Gastrocnemius medialis (tissue), 4 donors: Measurements from ENCODE around the gene LAMA1. TPM values are rescaled to one million over a fixed set of nuclear protein-coding genes. Genes with fewer than 3 reads are reported as not detected.

Experiments
- ATAC-seq, 2 donors: fragments of 150-250 bp; one replicate each; pipeline ENCODE4 v1.9.1; 2016
- DNase-seq, 2 donors: peaks; one replicate each; pipeline ENCODE4 v3.0.0-alpha.2; 2019
- H3K27ac ChIP-seq, 4 donors: fragments of 200-600 bp; sonication (generic); 1 replicate in 1 of 4; 2 replicates in 3 of 4; pipeline ENCODE4 v1.5.1; 2016 to 2018; ENCODE audit warnings: mild to moderate bottlenecking in 2 of 4, moderate library complexity in 1 of 4
- H3K27me3 ChIP-seq, 3 donors: fragments of 200-600 bp; sonication (generic) in 2 of 3; 1 replicate in 1 of 3; 2 replicates in 2 of 3; pipeline versions ENCODE4 v1.5.1 to v1.6.0; 2016 to 2019; ENCODE audit warnings: mild to moderate bottlenecking in 1 of 3, moderate library complexity in 1 of 3
- H3K36me3 ChIP-seq, 2 donors: fragments of 200-600 bp; sonication (generic) in 1 of 2; one replicate each; pipeline ENCODE4 v1.5.1; 2017 to 2018
- H3K4me1 ChIP-seq, 2 donors: fragments of 200-600 bp; sonication (generic) in 1 of 2; one replicate each; pipeline ENCODE4 v1.5.1; 2016 to 2017; ENCODE audit warnings: mild to moderate bottlenecking in 2 of 2
- H3K4me3 ChIP-seq, 4 donors: fragments of 200-600 bp; sonication (generic) in 3 of 4; 1 replicate in 1 of 4; 2 replicates in 3 of 4; pipeline ENCODE4 v1.5.1; 2016 to 2019; ENCODE audit warnings: mild to moderate bottlenecking in 2 of 4
- H3K9me3 ChIP-seq, 3 donors: fragments of 200-600 bp; sonication (generic) in 2 of 3; 1 replicate in 1 of 3; 2 replicates in 2 of 3; pipeline ENCODE4 v1.5.1; 2016 to 2019
- POLR2A ChIP-seq, 2 donors: fragments of 450-650 bp; IDR thresholded peaks; one replicate each; pipeline ENCODE4 v1.6.1; 2017; ENCODE audit warnings: antibody characterized with exemption in 2 of 2, mild to moderate bottlenecking in 2 of 2, moderate library complexity in 2 of 2
- in situ Hi-C, 4 donors: fragments of 200-750 bp; cut with MboI; loops; one replicate each; pipeline versions ENCODE4 v1.15.0 to v1.8.0; 2017; ENCODE audit warnings: low sequenced_read_pairs in 4 of 4
- intact Hi-C: fragments of 100-400 bp; cut with DNase I; formaldehyde crosslinking; loops from one replicate; pipeline ENCODE4 v1.15.1; 2023; ENCODE audit warnings: low total_unique reads
- total RNA-seq, 4 donors: library from RNA; depleted of rRNA; stranded (reverse); fragments of >200 nt; gene quantifications; one replicate each; pipeline versions ENCODE4 v1.1.0 to v1.2.3, GENCODE V29; 2016
- TF ChIP-seq, protein P1 (sequence below), 5 experiments: fragments of 450-650 bp in 3 of 5; fragments of 200-600 bp in 2 of 5; sonication (generic) in 2 of 5; IDR thresholded peaks in 4 of 5; conservative IDR thresholded peaks in 1 of 5; 1 replicate in 4 of 5; 2 replicates in 1 of 5; pipeline ENCODE4 v1.5.1; 2016 to 2019; ENCODE audit warnings: antibody characterized with exemption in 5 of 5, mild to moderate bottlenecking in 3 of 5, moderate library complexity in 3 of 5

The LAMA1 gene
- total RNA-seq, 4 donors from 2014 or later: 0.05 to 0.44 (median 0.09) TPM

GRCh38 chr18:6949800-6950586, 167.6 kb downstream of the LAMA1 start:
- in situ Hi-C loops (loop anchor here in 1 of 4 donors (10.0 kb wide), 1 partner anchor 55 kb away; no protein-coding TSS in a partner anchor), intact Hi-C loops (no loop called here)
- Histone ChIP-seq H3K9me3 (no peaks in the 10 kb centered on the region), H3K36me3 (no peaks in the 10 kb centered on the region), H3K27me3 (no peaks in the 10 kb centered on the region), H3K4me3 (no peak overlapping the region), H3K27ac (no peak overlapping the region), H3K4me1 (no peaks in the 10 kb centered on the region)
- DNase-seq: no peak
- no peak for TF ChIP-seq POLR2A (IDR thresholded peaks at IDR 0.05)
- TF ChIP-seq, protein P1, sequence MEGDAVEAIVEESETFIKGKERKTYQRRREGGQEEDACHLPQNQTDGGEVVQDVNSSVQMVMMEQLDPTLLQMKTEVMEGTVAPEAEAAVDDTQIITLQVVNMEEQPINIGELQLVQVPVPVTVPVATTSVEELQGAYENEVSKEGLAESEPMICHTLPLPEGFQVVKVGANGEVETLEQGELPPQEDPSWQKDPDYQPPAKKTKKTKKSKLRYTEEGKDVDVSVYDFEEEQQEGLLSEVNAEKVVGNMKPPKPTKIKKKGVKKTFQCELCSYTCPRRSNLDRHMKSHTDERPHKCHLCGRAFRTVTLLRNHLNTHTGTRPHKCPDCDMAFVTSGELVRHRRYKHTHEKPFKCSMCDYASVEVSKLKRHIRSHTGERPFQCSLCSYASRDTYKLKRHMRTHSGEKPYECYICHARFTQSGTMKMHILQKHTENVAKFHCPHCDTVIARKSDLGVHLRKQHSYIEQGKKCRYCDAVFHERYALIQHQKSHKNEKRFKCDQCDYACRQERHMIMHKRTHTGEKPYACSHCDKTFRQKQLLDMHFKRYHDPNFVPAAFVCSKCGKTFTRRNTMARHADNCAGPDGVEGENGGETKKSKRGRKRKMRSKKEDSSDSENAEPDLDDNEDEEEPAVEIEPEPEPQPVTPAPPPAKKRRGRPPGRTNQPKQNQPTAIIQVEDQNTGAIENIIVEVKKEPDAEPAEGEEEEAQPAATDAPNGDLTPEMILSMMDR (IDR thresholded peaks at IDR 0.05 in 4 of 5, conservative IDR thresholded peaks at IDR 0.05 in 1 of 5): no peak
- ATAC-seq: no peak

DNA sequence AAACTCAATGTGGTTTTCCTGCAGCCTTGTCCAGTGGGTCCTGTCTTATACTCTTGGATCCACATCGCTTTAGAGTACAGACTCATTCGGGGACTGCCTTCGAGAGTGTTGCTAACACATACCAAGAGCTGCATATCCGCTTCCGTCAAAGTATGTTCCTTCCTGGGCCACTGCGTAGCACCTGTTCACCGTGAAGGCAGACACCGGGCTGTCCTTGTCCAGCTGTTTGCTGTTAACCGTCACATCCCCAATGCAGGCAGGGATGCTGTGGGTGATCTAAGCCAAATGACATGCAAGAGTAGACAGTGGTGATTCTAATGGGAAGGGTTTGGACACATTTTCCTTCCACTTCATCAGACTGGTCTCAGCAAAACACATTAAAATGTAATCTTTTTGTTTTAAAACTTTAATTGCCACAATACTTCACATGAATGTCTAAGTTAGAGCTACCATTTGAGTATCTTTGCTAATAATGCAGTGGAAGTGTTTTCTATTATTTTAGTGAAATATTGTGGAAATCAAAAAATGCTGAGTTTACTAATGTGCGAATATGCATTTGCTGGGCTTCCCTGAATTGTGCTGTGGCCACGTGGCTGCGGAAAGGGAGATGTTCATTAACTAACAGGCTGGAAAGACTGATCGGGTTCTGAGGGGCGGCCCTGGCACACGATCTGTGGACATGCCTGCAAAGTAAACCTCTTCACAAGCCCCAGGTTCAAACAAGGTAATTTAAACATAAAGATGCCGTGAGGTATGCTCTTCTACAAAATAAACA, 169.1 kb downstream of the LAMA1 start:
- Histone ChIP-seq H3K36me3 (no peaks in the 10 kb centered on the region), H3K4me3 (no peak overlapping the region), H3K27me3 (no peaks in the 10 kb centered on the region), H3K27ac (no peak overlapping the region), H3K9me3 (no peaks in the 10 kb centered on the region), H3K4me1 (no peaks in the 10 kb centered on the region)
- in situ Hi-C loops (loop anchor here in 1 of 4 donors (10.0 kb wide), 1 partner anchor 56 kb away; no protein-coding TSS in a partner anchor), intact Hi-C loops (no loop called here)
- ATAC-seq: no peak
- no peak for DNase-seq
- TF ChIP-seq POLR2A (IDR thresholded peaks at IDR 0.05): no peak
- TF ChIP-seq, protein P1 (IDR thresholded peaks at IDR 0.05 in 4 of 5, conservative IDR thresholded peaks at IDR 0.05 in 1 of 5): no peak

DNA sequence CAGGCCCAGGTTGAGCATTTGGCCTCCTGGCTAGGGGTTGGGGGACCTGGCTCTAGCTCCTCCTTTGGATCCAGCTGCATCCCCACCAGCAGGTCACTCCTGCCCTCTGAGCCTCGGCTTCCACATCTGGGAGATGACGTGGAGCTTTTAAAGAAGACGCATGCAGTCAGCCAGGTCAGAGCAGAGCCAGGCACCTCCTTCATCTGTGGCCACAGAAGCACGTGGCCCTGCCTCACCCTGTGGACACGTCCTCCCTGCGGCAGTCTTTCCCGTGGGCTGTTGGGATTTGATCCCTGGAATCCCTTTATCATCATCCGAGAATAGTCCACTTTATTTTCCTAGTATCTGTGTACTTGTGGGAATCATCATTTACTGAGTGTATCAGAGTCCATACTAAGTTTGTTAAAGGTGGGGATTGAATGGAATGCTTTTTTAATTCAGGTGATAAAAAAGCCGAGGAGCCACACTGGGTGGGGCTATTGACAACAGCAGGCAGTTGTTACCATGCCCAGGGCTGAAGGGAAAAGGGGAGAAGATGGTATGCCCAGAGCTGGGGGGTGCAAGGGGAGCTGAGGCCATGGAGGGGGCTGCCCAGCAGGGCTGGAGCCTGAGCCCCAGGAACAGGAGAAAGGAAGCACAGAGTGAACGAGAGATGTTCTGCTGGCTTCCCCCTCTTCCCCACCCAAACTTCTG, 170.1 kb downstream of the LAMA1 start:
- intact Hi-C loops (no loop called here), in situ Hi-C loops (loop anchor here in 1 of 4 donors (10.0 kb wide), 1 partner anchor 57 kb away; no protein-coding TSS in a partner anchor)
- ATAC-seq: no peak
- Histone ChIP-seq H3K4me1 (no peaks in the 10 kb centered on the region), H3K27ac (no peak overlapping the region), H3K36me3 (no peaks in the 10 kb centered on the region), H3K4me3 (no peak overlapping the region), H3K27me3 (no peaks in the 10 kb centered on the region), H3K9me3 (no peaks in the 10 kb centered on the region)
- no peak for DNase-seq
- TF ChIP-seq, protein P1 (IDR thresholded peaks at IDR 0.05 in 4 of 5, conservative IDR thresholded peaks at IDR 0.05 in 1 of 5): no peak
- no peak for TF ChIP-seq POLR2A (IDR thresholded peaks at IDR 0.05)

DNA sequence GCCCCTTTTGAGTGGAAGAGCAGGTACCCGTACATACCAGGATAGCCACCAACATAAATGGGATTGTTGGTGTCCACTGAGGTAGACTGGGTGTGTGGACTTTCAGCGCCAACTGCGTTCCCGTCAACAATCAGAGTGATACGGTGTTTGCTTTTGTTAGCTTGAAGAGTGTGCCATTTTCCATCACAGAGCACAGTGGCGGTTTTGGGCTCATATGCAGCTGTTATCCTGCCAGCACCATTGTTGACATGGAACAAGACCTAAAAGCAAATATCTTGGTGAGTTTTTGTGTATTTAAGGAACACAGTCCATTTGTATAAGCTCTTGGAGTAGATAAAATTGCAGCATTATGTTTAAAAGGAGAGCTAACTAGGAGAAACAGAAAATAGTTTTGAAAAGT, 174.5 kb downstream of the LAMA1 start:
- in situ Hi-C loops (loop anchor here in 1 of 4 donors (10.0 kb wide), 1 partner anchor 62 kb away; no protein-coding TSS in a partner anchor), intact Hi-C loops (no loop called here)
- Histone ChIP-seq H3K36me3 (no peaks in the 10 kb centered on the region), H3K9me3 (no peaks in the 10 kb centered on the region), H3K4me3 (no peak overlapping the region), H3K27ac (no peak overlapping the region), H3K27me3 (peaks cover 0 to 2% (median 0%) of the 10 kb centered on the region in 3 donors), H3K4me1 (no peaks in the 10 kb centered on the region)
- ATAC-seq (no peak), DNase-seq (no peak)
- TF ChIP-seq, protein P1 (IDR thresholded peaks at IDR 0.05 in 4 of 5, conservative IDR thresholded peaks at IDR 0.05 in 1 of 5): no peak
- no peak for TF ChIP-seq POLR2A (IDR thresholded peaks at IDR 0.05)
